ENCODE measurements around the gene SMIM23. TPM values are rescaled to one million over a fixed set of nuclear protein-coding genes. Genes with fewer than 3 reads are reported as not detected.

The SMIM23 gene
- total RNA-seq, 1 experiment from 2014 or later = not detected

GRCh38 chr5:171821286-171821685 lies 35.7 kb downstream of the SMIM23 start:
- POLR2A ChIA-PET = no interaction called here

GRCh38 chr5:171823269-171823668 lies 37.7 kb downstream of the SMIM23 start:
- peaks cover 3% of the 10 kb centered on the region for H3K4me1 Mint-ChIP-seq
- no peak for TF ChIP-seq AFF4 (CRISPR knock-in tag; IDR thresholded peaks at IDR 0.05; ENCODE audit: borderline replicate concordance)
- TF ChIP-seq SOX15 (CRISPR knock-in tag; IDR thresholded peaks at IDR 0.05) = no peak
- no peak for TF ChIP-seq IRF2 (CRISPR knock-in tag; IDR thresholded peaks at IDR 0.05; ENCODE audit: borderline replicate concordance, low read depth)
- no peak for TF ChIP-seq ZNF121 (CRISPR knock-in tag; IDR thresholded peaks at IDR 0.05)
- TF ChIP-seq FOXP4 (CRISPR knock-in tag; IDR thresholded peaks at IDR 0.05) = no peak
- H3K9me3 Mint-ChIP-seq = no peaks in the 10 kb centered on the region
- ChIA-PET CTCF (no interaction called here), POLR2A (no interaction called here)
- ATAC-seq (no peak), DNase-seq (ENCODE audit: low spot score) (no peak)
- no peaks in the 10 kb centered on the region for H3K36me3 Mint-ChIP-seq
- H3K27ac Mint-ChIP-seq = no peak overlapping the region
- no peak overlapping the region for H3K4me3 Mint-ChIP-seq
- no peaks in the 10 kb centered on the region; the same call in 1 of the 2 replicates for H3K27me3 Mint-ChIP-seq (ENCODE audit: low read depth)

More at GRCh38 chr5:171821286-171821685, 35.7 kb downstream of the SMIM23 start:
- CTCF ChIA-PET = interaction anchor here (1.6 kb wide), 1 partner anchor 37 kb away, joined by 5 read pairs; no protein-coding TSS in a partner anchor
- Mint-ChIP-seq H3K27me3 (ENCODE audit: low read depth) (peaks cover 3% of the 10 kb centered on the region; the same call in 1 of the 2 replicates), H3K27ac (no peak overlapping the region), H3K4me3 (no peak overlapping the region), H3K36me3 (no peaks in the 10 kb centered on the region), H3K9me3 (no peaks in the 10 kb centered on the region), H3K4me1 (peaks cover 3% of the 10 kb centered on the region)
- no peak for DNase-seq (ENCODE audit: low spot score)
- ATAC-seq = no peak
- TF ChIP-seq OVOL2 (CRISPR knock-in tag; IDR thresholded peaks at IDR 0.05; ENCODE audit: borderline replicate concordance) (no peak), ZBTB21 (CRISPR knock-in tag; IDR thresholded peaks at IDR 0.05; ENCODE audit: borderline replicate concordance) (no peak), NR2C2 (CRISPR knock-in tag; IDR thresholded peaks at IDR 0.05) (no peak), ZNF512 (CRISPR knock-in tag; IDR thresholded peaks at IDR 0.05; ENCODE audit: borderline replicate concordance) (no peak), CBFB (CRISPR knock-in tag; IDR thresholded peaks at IDR 0.05; ENCODE audit: low read depth) (no peak), ZNF317 (CRISPR knock-in tag; IDR thresholded peaks at IDR 0.05; ENCODE audit: borderline replicate concordance, low read depth) (no peak), SP1 (CRISPR knock-in tag; conservative IDR thresholded peaks at IDR 0.05) (no peak), ZNF396 (CRISPR knock-in tag; IDR thresholded peaks at IDR 0.05; ENCODE audit: borderline replicate concordance) (no peak), NFE2L1 (CRISPR knock-in tag; IDR thresholded peaks at IDR 0.05) (no peak)
- TF ChIP-seq, protein P1, sequence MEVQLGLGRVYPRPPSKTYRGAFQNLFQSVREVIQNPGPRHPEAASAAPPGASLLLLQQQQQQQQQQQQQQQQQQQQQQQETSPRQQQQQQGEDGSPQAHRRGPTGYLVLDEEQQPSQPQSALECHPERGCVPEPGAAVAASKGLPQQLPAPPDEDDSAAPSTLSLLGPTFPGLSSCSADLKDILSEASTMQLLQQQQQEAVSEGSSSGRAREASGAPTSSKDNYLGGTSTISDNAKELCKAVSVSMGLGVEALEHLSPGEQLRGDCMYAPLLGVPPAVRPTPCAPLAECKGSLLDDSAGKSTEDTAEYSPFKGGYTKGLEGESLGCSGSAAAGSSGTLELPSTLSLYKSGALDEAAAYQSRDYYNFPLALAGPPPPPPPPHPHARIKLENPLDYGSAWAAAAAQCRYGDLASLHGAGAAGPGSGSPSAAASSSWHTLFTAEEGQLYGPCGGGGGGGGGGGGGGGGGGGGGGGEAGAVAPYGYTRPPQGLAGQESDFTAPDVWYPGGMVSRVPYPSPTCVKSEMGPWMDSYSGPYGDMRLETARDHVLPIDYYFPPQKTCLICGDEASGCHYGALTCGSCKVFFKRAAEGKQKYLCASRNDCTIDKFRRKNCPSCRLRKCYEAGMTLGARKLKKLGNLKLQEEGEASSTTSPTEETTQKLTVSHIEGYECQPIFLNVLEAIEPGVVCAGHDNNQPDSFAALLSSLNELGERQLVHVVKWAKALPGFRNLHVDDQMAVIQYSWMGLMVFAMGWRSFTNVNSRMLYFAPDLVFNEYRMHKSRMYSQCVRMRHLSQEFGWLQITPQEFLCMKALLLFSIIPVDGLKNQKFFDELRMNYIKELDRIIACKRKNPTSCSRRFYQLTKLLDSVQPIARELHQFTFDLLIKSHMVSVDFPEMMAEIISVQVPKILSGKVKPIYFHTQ (CRISPR knock-in tag; IDR thresholded peaks at IDR 0.05) = no peak
- TF ChIP-seq, protein P2, sequence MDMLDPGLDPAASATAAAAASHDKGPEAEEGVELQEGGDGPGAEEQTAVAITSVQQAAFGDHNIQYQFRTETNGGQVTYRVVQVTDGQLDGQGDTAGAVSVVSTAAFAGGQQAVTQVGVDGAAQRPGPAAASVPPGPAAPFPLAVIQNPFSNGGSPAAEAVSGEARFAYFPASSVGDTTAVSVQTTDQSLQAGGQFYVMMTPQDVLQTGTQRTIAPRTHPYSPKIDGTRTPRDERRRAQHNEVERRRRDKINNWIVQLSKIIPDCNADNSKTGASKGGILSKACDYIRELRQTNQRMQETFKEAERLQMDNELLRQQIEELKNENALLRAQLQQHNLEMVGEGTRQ (CRISPR knock-in tag; IDR thresholded peaks at IDR 0.05) = no peak
- TF ChIP-seq, protein P3, sequence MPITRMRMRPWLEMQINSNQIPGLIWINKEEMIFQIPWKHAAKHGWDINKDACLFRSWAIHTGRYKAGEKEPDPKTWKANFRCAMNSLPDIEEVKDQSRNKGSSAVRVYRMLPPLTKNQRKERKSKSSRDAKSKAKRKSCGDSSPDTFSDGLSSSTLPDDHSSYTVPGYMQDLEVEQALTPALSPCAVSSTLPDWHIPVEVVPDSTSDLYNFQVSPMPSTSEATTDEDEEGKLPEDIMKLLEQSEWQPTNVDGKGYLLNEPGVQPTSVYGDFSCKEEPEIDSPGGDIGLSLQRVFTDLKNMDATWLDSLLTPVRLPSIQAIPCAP (CRISPR knock-in tag; IDR thresholded peaks at IDR 0.05) = no peak
